ENCODE measurements around the gene ASS1.

DNA sequence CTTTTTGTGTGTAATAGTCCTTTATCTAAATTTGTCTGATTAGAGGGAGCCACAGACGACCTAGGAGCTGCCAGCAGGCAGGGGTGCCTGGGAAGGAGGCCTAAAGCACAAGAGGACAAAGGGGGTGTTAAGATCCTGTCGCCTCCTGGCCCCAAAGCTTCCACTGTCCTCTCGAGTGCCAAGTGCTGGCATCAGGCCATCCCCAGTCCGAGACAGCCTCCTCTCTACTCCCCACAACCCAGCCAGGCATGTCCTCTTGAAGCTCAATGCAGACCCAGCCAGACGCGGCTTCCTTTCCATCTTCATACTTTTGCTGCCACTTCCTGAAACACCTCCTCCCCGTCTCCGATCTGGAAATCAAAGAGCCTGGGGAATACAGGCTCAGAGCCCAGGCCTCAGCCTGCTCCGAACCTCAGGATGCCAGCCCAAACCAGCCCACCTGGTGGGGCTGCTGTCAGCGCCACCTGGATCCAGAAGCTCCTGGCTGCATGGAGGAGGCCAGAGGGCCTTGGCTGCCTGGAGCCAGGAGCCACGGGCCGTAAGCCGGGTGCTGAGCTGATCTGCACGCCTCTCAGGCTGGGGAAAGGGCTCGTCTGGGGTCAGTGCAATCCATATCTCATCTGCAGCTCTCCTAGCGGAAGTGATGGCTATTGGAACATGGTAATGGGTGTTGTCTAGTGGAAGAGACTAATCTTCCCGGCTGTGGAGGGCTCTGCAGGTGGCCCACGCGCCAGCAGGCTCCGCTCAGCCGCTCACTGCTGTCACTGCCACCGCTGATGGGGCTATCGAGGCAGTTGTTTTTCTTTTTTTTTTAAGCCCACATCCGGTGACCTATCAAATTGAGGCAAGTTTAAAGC lies 74.4 kb downstream of the ASS1 start:
- TF ChIP-seq, protein P1, sequence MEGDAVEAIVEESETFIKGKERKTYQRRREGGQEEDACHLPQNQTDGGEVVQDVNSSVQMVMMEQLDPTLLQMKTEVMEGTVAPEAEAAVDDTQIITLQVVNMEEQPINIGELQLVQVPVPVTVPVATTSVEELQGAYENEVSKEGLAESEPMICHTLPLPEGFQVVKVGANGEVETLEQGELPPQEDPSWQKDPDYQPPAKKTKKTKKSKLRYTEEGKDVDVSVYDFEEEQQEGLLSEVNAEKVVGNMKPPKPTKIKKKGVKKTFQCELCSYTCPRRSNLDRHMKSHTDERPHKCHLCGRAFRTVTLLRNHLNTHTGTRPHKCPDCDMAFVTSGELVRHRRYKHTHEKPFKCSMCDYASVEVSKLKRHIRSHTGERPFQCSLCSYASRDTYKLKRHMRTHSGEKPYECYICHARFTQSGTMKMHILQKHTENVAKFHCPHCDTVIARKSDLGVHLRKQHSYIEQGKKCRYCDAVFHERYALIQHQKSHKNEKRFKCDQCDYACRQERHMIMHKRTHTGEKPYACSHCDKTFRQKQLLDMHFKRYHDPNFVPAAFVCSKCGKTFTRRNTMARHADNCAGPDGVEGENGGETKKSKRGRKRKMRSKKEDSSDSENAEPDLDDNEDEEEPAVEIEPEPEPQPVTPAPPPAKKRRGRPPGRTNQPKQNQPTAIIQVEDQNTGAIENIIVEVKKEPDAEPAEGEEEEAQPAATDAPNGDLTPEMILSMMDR (IDR thresholded peaks at IDR 0.05; ENCODE audit: borderline replicate concordance, extremely low read depth, low read length, poor library complexity, severe bottlenecking): no peak
- no peak for TF ChIP-seq EZH2 (IDR thresholded peaks at IDR 0.05; ENCODE audit: borderline replicate concordance, low read depth, low read length, severe bottlenecking)
